Heart left ventricle (tissue), 16 donors: ENCODE data around the gene AKAP10. TPM values are rescaled to one million over a fixed set of nuclear protein-coding genes. Genes with fewer than 3 reads are reported as not detected.

ENCODE experiments used
- ATAC-seq, 4 donors: fragments of 200-7000 bp; cut with Tn5 transposase; one replicate each; pipeline ENCODE4 v1.9.1; 2020 to 2022; ENCODE audit warnings: moderate library complexity in 4 of 4, mild to moderate bottlenecking in 3 of 4, moderate number of reproducible peaks in 1 of 4
- DNase-seq, 5 donors: peaks; one replicate each; pipeline ENCODE4 v3.0.0-alpha.2; 2020
- H3K27ac ChIP-seq, 12 donors: fragments of 200-600 bp; sonication (generic) in 4 of 12; one replicate each; pipeline versions ENCODE4 v1.5.0 to v1.8.0; 2016 to 2022; ENCODE audit warnings: mild to moderate bottlenecking in 2 of 12
- H3K27me3 ChIP-seq, 9 donors: fragments of 200-600 bp; sonication (generic) in 2 of 9; one replicate each; pipeline versions ENCODE4 v1.5.1 to v1.8.0; 2016 to 2022; ENCODE audit warnings: mild to moderate bottlenecking in 3 of 9
- H3K36me3 ChIP-seq, 9 donors: fragments of 200-600 bp; sonication (generic) in 2 of 9; one replicate each; pipeline versions ENCODE4 v1.5.0 to v1.8.0; 2018 to 2022; ENCODE audit warnings: mild to moderate bottlenecking in 2 of 9
- H3K4me1 ChIP-seq, 12 donors: fragments of 200-600 bp; sonication (generic) in 4 of 12; one replicate each; pipeline versions ENCODE4 v1.5.0 to v1.8.0; 2016 to 2022; ENCODE audit warnings: mild to moderate bottlenecking in 3 of 12
- H3K4me3 ChIP-seq, 12 donors: fragments of 200-600 bp; sonication (generic) in 4 of 12; one replicate each; pipeline versions ENCODE4 v1.5.0 to v1.8.0; 2017 to 2022; ENCODE audit warnings: mild to moderate bottlenecking in 9 of 12, moderate library complexity in 4 of 12
- H3K9me3 ChIP-seq, 12 donors: fragments of 200-600 bp; sonication (generic) in 4 of 12; one replicate each; pipeline versions ENCODE4 v1.5.0 to v1.8.0; 2016 to 2022; ENCODE audit warnings: mild to moderate bottlenecking in 1 of 12
- CTCF ChIP-seq, 12 donors: fragments of 200-600 bp; sonication (generic) in 4 of 12; IDR thresholded peaks; one replicate each; pipeline versions ENCODE4 v1.5.0 to v1.8.0; 2018 to 2022; ENCODE audit warnings: antibody characterized with exemption in 12 of 12, mild to moderate bottlenecking in 5 of 12
- POLR2A ChIP-seq, 2 donors: fragments of 450-650 bp; IDR thresholded peaks; one replicate each; pipeline ENCODE4 v1.6.1; 2017; ENCODE audit warnings: antibody characterized with exemption in 2 of 2, mild to moderate bottlenecking in 2 of 2, moderate library complexity in 2 of 2
- WGBS, 4 donors: extraction: QIAGEN DNeasy Blood & Tissue Kit in 2 of 4; methylation state at CpG; one replicate each; pipeline versions ENCODE4 v1.1.5 to v1.1.7; 2013 to 2018; 5-methylcytosine and 5-hydroxymethylcytosine counted together
- intact Hi-C, 10 donors: fragments of 100-400 bp; cut with DNase I; formaldehyde crosslinking; loops; one replicate each; pipeline versions ENCODE4 v1.11.1 to v1.14.2; 2022
- polyA plus RNA-seq, 2 donors: library from polyadenylated mRNA; stranded (reverse); fragments of 200-250 nt; gene quantifications; one replicate each; pipeline ENCODE4 v1.2.3, GENCODE V29; 2013
- total RNA-seq, 9 donors: library from RNA; depleted of rRNA in 2 of 9; stranded (reverse); fragments of >200 nt in 2 of 9; fragmentation: NEBNext Ultra II Directional in 3 of 9; extraction: Animal tissue kit (Norgen Biotek cat#: 25700) in 3 of 9; gene quantifications; one replicate each; pipeline versions ENCODE4 v1.1.0 to v1.2.4, GENCODE V29; 2016 to 2023
- donor health status: ischemic (EF 13 %, LVEDD 7.1; RV severe dilation, severe dysfunction).
- donor health status: healthy with polysubstance abuse.
- donor health status: DM: no; HTN: yes; CAD: no.
- donor health status: DM: no; HTN: no; CAD: no.
- donor health status: ischemic (EF 25% LVEDD 6.9; RV normal size, moderate dysfunction).
- donor health status: ischemic (EF 25% LVEDD 5.7; RV mildly dilated, moderate dysfunction).
- donor health status: healthy.
- donor health status: DM: yes; HTN: yes; CAD: no.
- donor health status: ischemic (EF 35%, LVEDD 5.7; RV mildly dilated, moderate dysfunction).
- donor health status: nonischemic (EF 11% LVEDD 7.7; RV severe dilation, severe dysfunction).
- donor health status: DM: yes; HTN: yes; CAD: no.
- donor health status: PGD.
- donor health status: ischemic (EF 29% LVEDD 5.4; RV normal size, mild dysfunction).
- donor health status: nonischemic (EF 23%, LVEDD 6.1; RV moderate dilation, normal function).

AKAP10 gene
- total and polyA plus RNA-seq, 11 donors, result 4.4 to 25.0 (median 13.7) TPM

- Histone ChIP-seq H3K36me3 (peaks cover 0 to 99% (median 97%) of the 10 kb centered on the region in 9 donors), H3K27ac (no peak overlapping the region), H3K9me3 (no peaks in the 10 kb centered on the region), H3K4me3 (no peak overlapping the region), H3K4me1 (no peaks in the 10 kb centered on the region), H3K27me3 (no peaks in the 10 kb centered on the region)
- TF ChIP-seq CTCF (IDR thresholded peaks at IDR 0.05) (no peak), POLR2A (IDR thresholded peaks at IDR 0.05) (no peak)
- WGBS, 4 donors, result 94 to 99% (median 98%) methylated on average over 2 of the region's 2 CpGs
- intact Hi-C loops, result no loop called here
- no peak for DNase-seq
- ATAC-seq, result no peak
Measured at GRCh38 chr17:19915245-19915978, 62.2 kb downstream of the AKAP10 start.

- no peak for ATAC-seq
- DNase-seq, result no peak
- Histone ChIP-seq H3K27ac (no peak overlapping the region), H3K9me3 (no peaks in the 10 kb centered on the region), H3K4me1 (peaks cover 0 to under 1% (median 0%) of the 10 kb centered on the region in 12 donors), H3K4me3 (no peak overlapping the region), H3K27me3 (no peaks in the 10 kb centered on the region), H3K36me3 (peaks cover 0 to 99% (median 97%) of the 10 kb centered on the region in 9 donors)
- 92 to 95% (median 93%) methylated on average over 2 of the region's 2 CpGs for WGBS, 4 donors
- TF ChIP-seq POLR2A (IDR thresholded peaks at IDR 0.05) (no peak), CTCF (IDR thresholded peaks at IDR 0.05) (no peak)
- intact Hi-C loops, result no loop called here
Measured at GRCh38 chr17:19911033-19911432, 66.6 kb downstream of the AKAP10 start.

GRCh38 chr17:19909139-19909538, 68.5 kb downstream of the AKAP10 start:
- ATAC-seq, result no peak
- Histone ChIP-seq H3K27me3 (no peaks in the 10 kb centered on the region), H3K4me1 (peaks cover 0 to 12% (median 0%) of the 10 kb centered on the region in 12 donors), H3K4me3 (no peak overlapping the region), H3K27ac (no peak overlapping the region), H3K9me3 (no peaks in the 10 kb centered on the region), H3K36me3 (peaks cover 0 to 100% (median 97%) of the 10 kb centered on the region in 9 donors)
- WGBS, 4 donors, result 87 to 97% (median 97%) methylated on average over 6 of the region's 6 CpGs
- intact Hi-C loops, result no loop called here
- DNase-seq, result no peak
- TF ChIP-seq CTCF (IDR thresholded peaks at IDR 0.05) (no peak), POLR2A (IDR thresholded peaks at IDR 0.05) (no peak)

GRCh38 chr17:19905502-19905901, 72.1 kb downstream of the AKAP10 start:
- no peaks in the 10 kb centered on the region for H3K27me3 ChIP-seq
- TF ChIP-seq CTCF (IDR thresholded peaks at IDR 0.05), result no peak
- no peak for TF ChIP-seq POLR2A (IDR thresholded peaks at IDR 0.05)
- H3K27ac ChIP-seq, result peak overlapping the region in 1 of 12 donors; percentile 80
- no peak overlapping the region for H3K4me3 ChIP-seq
- no peaks in the 10 kb centered on the region for H3K9me3 ChIP-seq
- peaks cover 0 to 100% (median 93%) of the 10 kb centered on the region in 9 donors for H3K36me3 ChIP-seq
- WGBS, 4 donors, result 65 to 78% (median 76%) methylated on average over 5 of the region's 5 CpGs
- intact Hi-C loops, result no loop called here
- DNase-seq (no peak), ATAC-seq (no peak)
- H3K4me1 ChIP-seq, result peaks cover 0 to 12% (median 0%) of the 10 kb centered on the region in 12 donors
